ENCODE data around the gene ACBD6.

The ACBD6 gene

DNA sequence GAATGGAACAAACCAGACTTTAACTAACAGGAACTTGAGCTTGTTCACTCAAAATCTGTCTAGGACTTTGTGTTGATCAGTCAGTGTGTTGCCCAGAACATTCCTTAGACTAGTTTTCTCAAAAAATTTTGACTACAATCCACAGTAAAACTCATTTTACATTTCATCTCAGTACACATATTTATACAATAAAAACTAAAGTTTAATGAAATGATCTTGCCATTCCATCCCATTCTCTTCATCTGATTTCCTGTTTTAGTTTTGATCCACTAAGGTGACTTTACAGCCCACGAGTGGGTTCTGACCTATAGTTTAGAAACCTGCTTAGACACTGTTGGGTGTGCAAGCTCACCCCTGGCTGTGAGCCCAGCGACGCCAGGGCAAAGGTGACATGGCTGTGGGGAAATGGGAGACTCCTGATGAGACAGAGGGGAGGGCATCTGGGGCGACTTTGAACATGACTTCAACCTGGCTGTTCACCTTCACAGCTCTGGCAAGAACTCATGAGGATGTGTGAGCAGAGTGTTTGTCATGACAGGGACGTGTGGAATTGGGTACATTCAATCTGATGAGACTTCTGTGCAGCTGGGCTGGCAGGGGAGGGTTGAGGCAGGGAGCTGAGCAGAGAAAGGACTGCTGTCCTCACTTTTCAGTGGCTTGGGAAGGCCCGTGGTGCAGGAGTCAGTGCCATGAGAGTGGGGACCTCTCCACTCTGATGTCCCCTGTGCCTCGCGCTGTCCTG lies 231.7 kb downstream of the ACBD6 start:
- no peak for DNase-seq (ENCODE audit: low read depth in 2 of 2)

- no peak for DNase-seq (ENCODE audit: low read depth in 2 of 2)
These were observed 232.5 kb downstream of the ACBD6 start for GRCh38 chr1:180269645-180270529.

GRCh38 chr1:180268556-180269075 lies 233.8 kb downstream of the ACBD6 start:
- no peak for DNase-seq (ENCODE audit: low read depth in 2 of 2)

DNA sequence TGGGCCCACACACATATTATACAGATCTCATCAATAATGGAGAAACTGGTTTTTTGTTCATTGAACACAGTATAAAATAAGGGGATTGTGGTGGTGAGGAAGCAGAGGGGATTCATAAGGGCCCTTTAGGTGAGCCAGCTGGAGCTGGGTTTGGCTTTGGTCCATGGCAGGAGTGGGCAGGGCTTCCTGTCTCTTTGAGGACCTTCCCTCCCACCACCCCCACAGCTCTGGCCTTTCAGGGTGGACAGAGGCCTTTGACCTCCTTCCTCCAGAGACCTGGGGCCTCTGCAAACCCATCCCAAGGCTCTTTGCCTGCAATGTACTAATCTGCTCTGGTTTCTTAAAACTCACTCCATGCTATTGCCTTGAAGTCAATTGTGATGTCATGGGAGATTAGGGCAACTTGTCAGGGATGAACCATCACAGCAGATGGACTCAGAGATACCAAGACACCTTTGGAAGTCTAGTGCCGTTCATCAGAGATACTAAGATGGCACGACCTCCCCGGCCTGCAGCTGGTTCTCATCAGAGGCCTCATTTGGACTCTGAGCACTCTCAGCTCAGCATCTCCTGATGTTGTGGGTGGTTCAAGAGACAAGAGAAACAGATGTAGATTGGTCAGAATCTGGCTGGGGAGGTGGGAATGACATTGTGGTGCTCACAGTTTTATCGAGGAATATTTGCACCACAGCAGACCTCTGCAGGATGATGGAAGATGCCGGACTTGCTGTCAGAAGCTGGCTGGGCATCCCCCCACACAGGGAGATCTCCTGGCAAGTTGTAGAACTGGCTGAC lies 234.4 kb downstream of the ACBD6 start:
- DNase-seq (ENCODE audit: low read depth in 2 of 2): no peak

DNA sequence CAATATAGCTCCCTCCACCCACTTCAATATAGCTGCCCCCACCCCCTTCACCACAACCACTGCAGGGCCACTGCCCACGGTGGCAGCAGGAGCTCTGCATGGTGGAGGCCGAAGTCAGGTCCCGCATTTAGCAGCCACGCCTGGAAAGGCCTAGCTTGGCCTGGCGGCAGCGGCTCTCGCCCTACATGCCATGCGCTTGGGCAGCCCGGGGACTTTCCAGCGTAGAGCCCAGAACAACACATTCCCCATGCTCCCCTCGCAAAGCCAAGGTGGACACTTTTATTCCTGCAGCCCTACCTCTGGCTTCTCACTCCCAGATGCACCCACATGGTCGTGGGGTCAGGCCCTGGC lies 235.2 kb downstream of the ACBD6 start:
- no peak for DNase-seq (ENCODE audit: low read depth in 2 of 2)

DNA sequence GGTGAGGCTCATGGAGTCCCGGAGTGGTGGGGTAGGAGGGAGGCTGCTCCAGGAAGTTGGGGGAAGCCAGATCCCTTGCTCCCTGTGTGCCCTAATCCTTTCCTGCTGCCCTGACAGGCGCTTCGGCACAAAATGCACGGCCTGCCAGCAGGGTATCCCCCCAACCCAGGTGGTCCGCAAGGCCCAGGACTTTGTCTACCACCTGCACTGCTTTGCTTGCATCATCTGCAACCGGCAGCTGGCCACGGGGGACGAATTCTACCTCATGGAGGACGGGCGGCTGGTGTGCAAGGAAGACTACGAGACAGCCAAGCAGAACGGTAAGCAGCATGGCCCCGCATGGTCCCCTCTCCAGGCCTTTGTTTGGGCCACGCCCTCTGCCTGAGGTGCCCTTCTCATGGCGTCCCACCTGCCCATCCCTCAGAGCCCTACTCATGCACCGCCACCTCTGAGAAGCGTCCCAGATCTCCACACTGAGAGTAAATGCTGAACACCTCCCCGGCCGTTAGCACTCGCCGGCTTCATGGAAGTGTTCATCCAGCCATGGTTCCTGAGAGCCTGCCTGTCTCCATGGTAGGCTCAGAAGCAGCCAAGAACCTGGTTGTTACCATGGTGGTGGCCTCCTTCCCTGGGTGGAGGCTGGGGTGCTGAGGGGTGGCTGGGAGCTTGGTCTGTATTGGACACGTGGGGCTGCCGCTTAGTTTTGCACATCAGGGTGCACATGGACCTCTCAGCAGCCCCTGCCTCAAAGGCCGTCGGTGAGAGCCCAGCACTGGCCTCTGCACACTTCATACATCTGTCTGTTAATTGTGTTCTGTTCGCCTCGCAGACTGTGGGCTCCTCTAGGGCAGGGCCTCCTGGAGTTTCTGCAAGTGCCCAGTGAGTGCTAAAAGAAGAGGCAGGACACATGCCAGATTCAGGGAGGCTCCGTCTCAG lies 235.8 kb downstream of the ACBD6 start:
- no peak for DNase-seq (ENCODE audit: low read depth in 2 of 2)

DNA sequence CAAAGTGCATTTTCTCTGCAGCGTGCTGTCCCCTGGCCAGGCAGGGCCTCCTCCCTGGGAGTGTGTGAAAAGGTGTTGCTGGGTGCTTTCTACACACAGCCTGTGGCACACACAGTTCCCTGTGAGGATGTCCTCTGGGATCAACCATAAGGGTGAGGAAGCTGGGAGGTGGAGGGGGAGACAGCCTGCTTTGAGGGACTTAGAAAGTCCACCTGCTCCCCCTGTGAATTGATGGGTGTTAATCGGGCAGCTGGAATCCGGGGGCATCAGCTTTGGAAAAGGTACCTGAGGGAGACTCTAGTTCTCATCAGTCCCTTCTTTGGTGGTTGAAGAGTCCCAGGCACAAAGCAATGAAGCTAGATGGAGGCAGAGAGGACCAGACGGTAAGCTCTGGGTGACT lies 236.5 kb downstream of the ACBD6 start:
- DNase-seq (ENCODE audit: low read depth in 2 of 2): no peak

DNA sequence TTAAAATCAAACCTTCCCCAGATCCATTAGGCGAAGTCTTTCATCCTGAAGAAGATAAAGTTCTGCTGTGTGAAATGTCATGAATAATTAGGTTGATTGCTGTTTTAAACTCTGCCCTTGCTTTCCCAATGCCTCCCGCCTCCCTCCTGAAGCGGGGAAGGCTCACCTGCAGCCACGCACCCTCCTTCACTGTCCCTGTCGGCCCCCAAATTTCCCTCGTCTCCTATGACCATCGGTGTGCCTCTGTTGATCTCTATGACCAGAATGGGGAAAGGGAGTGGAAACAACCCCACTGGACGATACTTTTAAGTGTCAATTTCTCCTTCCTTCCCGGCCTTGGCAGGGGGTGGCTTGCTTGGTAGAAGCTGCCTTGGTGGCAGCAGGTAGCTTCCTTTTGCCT lies 237.2 kb downstream of the ACBD6 start:
- no peak for DNase-seq (ENCODE audit: low read depth in 2 of 2)

DNA sequence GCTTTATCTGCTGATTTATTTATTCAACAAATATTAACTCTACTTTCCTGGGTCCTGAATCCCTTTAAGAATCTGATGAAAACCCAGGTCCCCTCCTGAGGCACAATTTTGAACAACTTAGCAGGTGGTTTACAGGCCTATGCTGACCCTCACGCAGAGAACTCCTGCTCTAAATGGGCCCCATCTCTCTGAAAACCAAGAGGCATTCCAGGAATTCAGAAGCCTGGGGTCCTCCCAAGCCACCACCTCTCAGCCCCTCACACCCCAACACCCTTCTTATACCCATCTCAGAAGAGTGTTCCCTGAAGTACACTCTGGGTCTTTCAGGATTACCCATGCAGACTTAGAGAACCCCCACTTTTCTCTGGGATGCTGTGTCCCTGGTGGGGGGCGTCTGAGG lies 237.8 kb downstream of the ACBD6 start:
- no peak for DNase-seq (ENCODE audit: low read depth in 2 of 2)

GRCh38 chr1:180262628-180263488 lies 239.5 kb downstream of the ACBD6 start:
- no peak for DNase-seq (ENCODE audit: low read depth in 2 of 2)

- no peak for DNase-seq (ENCODE audit: low read depth in 2 of 2)
These were observed 240.7 kb downstream of the ACBD6 start for GRCh38 chr1:180261524-180262155.

DNA sequence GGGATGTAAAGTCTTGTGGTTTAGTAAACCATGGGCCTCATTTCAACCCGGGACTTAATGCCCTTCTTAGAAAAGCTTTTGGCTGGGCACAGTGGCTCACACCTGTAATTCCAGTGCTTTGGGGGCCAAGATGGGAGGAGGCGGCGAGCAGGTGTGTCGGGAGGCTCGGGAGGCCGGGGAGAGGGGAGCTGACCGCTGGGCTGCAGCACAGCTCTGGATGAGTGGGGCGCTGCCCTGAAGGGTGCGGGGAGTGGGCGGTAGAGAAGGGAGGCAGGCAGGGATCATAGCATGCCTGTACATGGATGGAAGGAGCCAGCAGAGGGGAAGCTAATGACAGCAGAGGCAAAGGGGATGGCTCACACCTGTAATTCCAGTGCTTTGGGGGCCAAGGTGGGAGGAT lies 241.3 kb downstream of the ACBD6 start:
- DNase-seq (ENCODE audit: low read depth in 2 of 2): no peak

DNA sequence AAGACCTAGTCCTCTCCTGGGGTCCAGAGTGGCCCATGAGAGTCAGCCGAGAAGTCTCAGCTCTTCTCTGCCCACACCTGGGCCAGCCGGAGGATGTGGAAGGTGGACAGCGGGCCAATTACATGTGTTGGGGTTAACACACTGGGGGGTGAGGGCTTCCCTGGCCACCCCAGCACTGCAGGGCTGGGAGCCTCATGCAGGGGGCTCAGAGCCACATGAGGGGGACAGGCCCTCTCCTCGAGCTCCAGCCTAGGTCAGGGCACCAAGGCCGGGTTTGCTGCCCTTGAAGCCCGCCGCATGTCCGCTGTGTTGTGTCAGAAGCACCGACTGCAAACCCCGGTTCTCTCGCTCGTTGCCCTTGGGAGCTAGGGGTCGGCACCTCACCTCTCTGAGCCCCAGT lies 241.8 kb downstream of the ACBD6 start:
- no peak for DNase-seq (ENCODE audit: low read depth in 2 of 2)

DNA sequence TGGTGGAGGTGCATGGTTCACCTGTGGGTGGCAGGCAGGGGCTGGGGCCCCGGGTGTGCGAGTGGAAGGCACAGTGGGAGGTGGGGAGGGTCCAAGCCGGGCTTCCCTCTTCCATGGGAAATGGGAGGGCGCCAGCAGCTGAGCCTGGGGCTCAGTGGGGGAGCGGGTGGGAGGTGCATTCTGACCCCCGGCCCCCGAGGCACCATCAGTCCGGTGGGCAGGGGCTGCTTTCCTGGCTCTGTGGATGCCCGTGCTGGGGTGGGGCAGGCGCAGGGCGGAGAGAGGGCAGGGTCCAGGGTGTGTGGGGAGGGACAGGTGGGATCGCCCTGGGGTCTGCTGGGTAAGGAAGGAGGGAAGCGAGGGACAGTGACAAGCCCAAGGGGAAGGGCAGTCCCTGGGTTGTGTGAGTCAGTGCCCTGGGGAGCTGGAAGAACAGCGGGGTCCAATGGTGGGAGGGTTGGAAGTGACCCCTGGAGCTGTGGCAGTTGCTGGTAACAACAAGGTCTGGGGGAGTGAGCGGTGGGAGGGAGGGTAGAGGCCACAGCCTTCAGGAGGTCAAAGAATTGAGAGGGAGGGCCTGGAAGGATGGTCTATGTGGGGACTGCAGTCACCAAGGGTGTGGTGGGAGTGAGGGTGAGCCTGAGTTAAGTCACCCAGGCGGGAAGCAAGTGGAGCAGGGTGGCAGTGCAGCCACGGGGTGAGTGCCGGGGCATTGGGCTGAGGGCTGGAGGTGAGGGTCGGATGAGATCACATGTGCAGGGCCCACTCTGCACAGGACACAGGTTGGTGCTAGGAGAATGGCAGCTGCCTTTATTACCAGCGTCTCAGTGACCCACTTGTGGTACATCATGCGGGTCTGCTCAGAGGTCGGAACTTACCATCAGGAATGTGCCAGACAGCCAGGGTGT lies 242.7 kb downstream of the ACBD6 start:
- DNase-seq (ENCODE audit: low read depth in 2 of 2): no peak

- DNase-seq (ENCODE audit: low read depth in 2 of 2): no peak
These were observed 243.4 kb downstream of the ACBD6 start for GRCh38 chr1:180258935-180259334.

DNA sequence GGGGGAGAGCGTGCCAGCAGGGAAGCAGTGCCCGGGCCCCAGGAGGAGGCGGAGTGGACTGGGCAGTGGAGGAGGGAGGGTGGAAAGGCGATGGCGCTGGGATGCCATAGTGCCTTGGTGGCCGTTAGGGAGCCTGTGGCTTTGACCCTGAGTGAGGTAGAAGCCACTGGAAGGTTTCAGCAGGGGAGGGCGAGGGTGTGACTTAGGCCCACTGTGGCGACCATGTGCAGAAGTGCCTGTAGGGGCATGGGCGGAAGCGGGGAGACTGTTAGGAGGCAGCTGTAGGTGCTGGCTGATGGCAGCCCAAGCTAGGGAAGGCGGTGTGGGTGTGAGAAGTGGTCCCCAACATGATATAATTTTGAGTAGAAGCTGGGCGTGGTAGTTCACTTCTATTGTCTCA lies 244.1 kb downstream of the ACBD6 start:
- DNase-seq (ENCODE audit: low read depth in 2 of 2): no peak

- no peak for DNase-seq (ENCODE audit: low read depth in 2 of 2)
These were observed 244.9 kb downstream of the ACBD6 start for GRCh38 chr1:180257486-180257885.

- no peak for DNase-seq (ENCODE audit: low read depth in 2 of 2)
These were observed 245.4 kb downstream of the ACBD6 start for GRCh38 chr1:180257028-180257386.

Data from stimulated activated CD8-positive, alpha-beta memory T cell treated with anti-CD3 and anti-CD28 coated beads, Interleukin-7, amount 100 ng/mL, for 1 hour (primary cell).